ENCODE results near the gene CRYBG1. TPM values are rescaled to one million over a fixed set of nuclear protein-coding genes. Genes with fewer than 3 reads are reported as not detected.

CRYBG1 gene
- polyA plus RNA-seq, 1 experiment = 0.75 TPM

DNA sequence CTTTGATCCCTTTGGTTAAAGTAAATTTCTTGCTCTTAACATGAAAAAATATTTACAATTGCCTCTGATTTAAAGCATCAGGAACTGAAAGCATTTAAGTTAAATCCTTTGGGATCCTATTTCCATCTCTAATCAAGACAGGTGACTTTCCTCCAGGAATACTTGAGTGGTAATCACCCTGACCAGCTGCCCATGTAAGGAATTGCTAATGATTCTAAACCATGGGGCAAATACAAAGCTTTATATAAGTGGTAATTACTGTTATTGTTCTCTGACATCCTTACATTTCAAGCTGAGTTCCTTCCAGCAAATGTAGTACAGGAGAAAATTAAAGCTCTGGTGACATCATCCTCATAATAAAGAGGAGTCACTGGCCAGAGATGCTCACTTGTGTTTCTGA lies 100.6 kb downstream of the CRYBG1 start:
- no peaks in the 10 kb centered on the region for H3K36me3 ChIP-seq (ENCODE audit: control insufficient read depth, insufficient read depth, low read length)
- ChIA-PET CTCF (interaction anchor here (1.7 to 3.9 kb wide), 2 partner anchors 16 to 105 kb away, joined by 5 to 18 read pairs; no protein-coding TSS in a partner anchor), POLR2A (no interaction called here)
- no peak for TF ChIP-seq CTCF (IDR thresholded peaks at IDR 0.05; ENCODE audit: insufficient read depth, low read depth, low read length)
- no peak for DNase-seq (ENCODE audit: low read depth)
- H3K4me3 ChIP-seq (ENCODE audit: low read depth, low read length) = no peak overlapping the region
- H3K27me3 ChIP-seq (ENCODE audit: control insufficient read depth, insufficient read depth, low read length) = peaks cover 5% of the 10 kb centered on the region

DNA sequence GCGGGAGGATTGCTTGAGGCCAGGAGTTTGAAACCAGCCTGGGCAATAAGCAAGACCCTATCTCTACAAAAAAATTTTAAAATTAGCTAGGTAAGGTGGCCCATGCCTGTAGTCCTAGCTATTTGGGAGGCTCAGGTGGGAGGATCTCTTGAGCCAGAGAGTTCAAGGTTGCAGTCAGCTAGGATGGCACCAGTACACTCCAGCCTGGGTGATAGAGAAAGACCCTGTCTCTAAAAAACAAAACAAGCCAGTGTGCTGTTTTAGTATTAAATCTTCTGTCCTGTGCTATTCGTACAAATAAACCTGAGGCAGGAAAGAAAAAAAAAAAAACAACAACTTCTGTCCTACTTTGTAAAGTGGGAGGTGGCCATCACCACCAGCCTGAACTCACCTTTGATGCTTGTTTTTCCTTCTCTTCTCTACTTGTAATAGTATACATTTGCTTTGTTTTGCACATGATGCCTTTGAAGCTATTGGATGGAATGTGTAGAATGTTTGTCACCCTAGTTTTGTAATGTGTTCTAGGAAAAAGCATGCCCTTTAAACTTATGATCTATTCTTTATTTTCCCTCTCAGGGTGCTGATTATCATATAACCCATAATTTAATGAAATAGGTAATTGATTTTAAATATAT lies 102.5 kb downstream of the CRYBG1 start:
- Histone ChIP-seq H3K4me3 (ENCODE audit: low read depth, low read length) (no peak overlapping the region), H3K36me3 (ENCODE audit: control insufficient read depth, insufficient read depth, low read length) (no peaks in the 10 kb centered on the region), H3K27me3 (ENCODE audit: control insufficient read depth, insufficient read depth, low read length) (peaks cover 8% of the 10 kb centered on the region)
- DNase-seq (ENCODE audit: low read depth) = no peak
- no peak for TF ChIP-seq CTCF (IDR thresholded peaks at IDR 0.05; ENCODE audit: insufficient read depth, low read depth, low read length)
- ChIA-PET POLR2A (no interaction called here), CTCF (interaction anchor here (0.6 to 1.7 kb wide), 4 partner anchors 18 to 668 kb away, joined by 3 to 5 read pairs (median 4); no protein-coding TSS in a partner anchor)

DNA sequence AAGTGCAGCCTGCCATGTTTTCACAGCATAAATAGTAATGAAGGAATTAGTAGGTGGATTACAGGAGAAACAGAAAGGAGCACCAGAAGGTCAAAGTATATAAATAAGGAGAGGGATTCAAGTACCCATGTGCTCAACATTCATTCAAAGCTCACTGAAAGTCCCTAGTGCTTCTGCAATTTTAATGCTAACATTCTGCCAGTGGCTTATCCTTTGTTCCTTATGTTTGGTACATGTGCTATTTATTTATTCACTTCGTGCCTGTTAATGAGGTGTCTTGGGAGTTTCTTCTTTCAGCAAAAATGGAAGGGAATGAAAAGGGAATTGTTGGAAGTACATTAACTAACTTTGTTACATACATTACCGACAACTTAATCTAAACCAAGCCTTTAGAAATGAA lies 105.7 kb downstream of the CRYBG1 start:
- Histone ChIP-seq H3K27me3 (ENCODE audit: control insufficient read depth, insufficient read depth, low read length) (peaks cover 8% of the 10 kb centered on the region), H3K36me3 (ENCODE audit: control insufficient read depth, insufficient read depth, low read length) (no peaks in the 10 kb centered on the region), H3K4me3 (ENCODE audit: low read depth, low read length) (no peak overlapping the region)
- POLR2A ChIA-PET = no interaction called here
- DNase-seq (ENCODE audit: low read depth) = no peak
- TF ChIP-seq CTCF (IDR thresholded peaks at IDR 0.05; ENCODE audit: insufficient read depth, low read depth, low read length) = no peak
- CTCF ChIA-PET = interaction anchor here (1.2 to 1.7 kb wide), 3 partner anchors 11 to 100 kb away, joined by 3 to 5 read pairs (median 4); no protein-coding TSS in a partner anchor

- CTCF ChIA-PET = no interaction called here
- POLR2A ChIA-PET = no interaction called here
- no peak for TF ChIP-seq CTCF (IDR thresholded peaks at IDR 0.05; ENCODE audit: insufficient read depth, low read depth, low read length)
- Histone ChIP-seq H3K4me3 (ENCODE audit: low read depth, low read length) (no peak overlapping the region), H3K27me3 (ENCODE audit: control insufficient read depth, insufficient read depth, low read length) (peaks cover 7% of the 10 kb centered on the region), H3K36me3 (ENCODE audit: control insufficient read depth, insufficient read depth, low read length) (no peaks in the 10 kb centered on the region)
- no peak for DNase-seq (ENCODE audit: low read depth)
Measured at GRCh38 chr6:106468935-106469334, 108.4 kb downstream of the CRYBG1 start.

- POLR2A ChIA-PET = interaction anchor here (0.7 kb wide), 1 partner anchor 25 kb away, joined by 3 read pairs; no protein-coding TSS in a partner anchor
- H3K4me3 ChIP-seq (ENCODE audit: low read depth, low read length) = no peak overlapping the region
- CTCF ChIA-PET = no interaction called here
- H3K27me3 ChIP-seq (ENCODE audit: control insufficient read depth, insufficient read depth, low read length) = peaks cover 7% of the 10 kb centered on the region
- no peaks in the 10 kb centered on the region for H3K36me3 ChIP-seq (ENCODE audit: control insufficient read depth, insufficient read depth, low read length)
- no peak for DNase-seq (ENCODE audit: low read depth)
- no peak for TF ChIP-seq CTCF (IDR thresholded peaks at IDR 0.05; ENCODE audit: insufficient read depth, low read depth, low read length)
Measured at GRCh38 chr6:106469882-106470281, 109.4 kb downstream of the CRYBG1 start.

Data from BJ (cell line).